Transverse colon (tissue), 4 donors: Measurements from ENCODE around the gene UBL4A. TPM values are rescaled to one million over a fixed set of nuclear protein-coding genes. Genes with fewer than 3 reads are reported as not detected.

Experiments
- DNase-seq: peaks from one replicate; pipeline ENCODE4 v3.0.0-alpha.2; 2019
- H3K27ac ChIP-seq, 4 donors: fragments of 200-600 bp; sonication (generic); 2 replicates each; pipeline ENCODE4 v1.5.1; 2016 to 2018; ENCODE audit warnings: inconsistent platforms in 4 of 4
- H3K27me3 ChIP-seq: fragments of 200-600 bp; sonication (generic); 2 replicates; pipeline ENCODE4 v1.5.1; 2017; ENCODE audit warnings: inconsistent platforms
- H3K36me3 ChIP-seq, 4 donors: fragments of 200-600 bp; sonication (generic); 2 replicates each; pipeline ENCODE4 v1.5.1; 2017 to 2019; ENCODE audit warnings: inconsistent platforms in 4 of 4
- H3K4me1 ChIP-seq, 4 donors: fragments of 200-600 bp; sonication (generic); 2 replicates each; pipeline ENCODE4 v1.5.1; 2017 to 2020; ENCODE audit warnings: inconsistent platforms in 4 of 4
- H3K4me3 ChIP-seq, 4 donors: fragments of 200-600 bp; sonication (generic); 1 replicate in 1 of 4; 2 replicates in 3 of 4; pipeline versions ENCODE4 v1.5.1 to v1.6.1; 2017 to 2019; ENCODE audit warnings: inconsistent platforms in 4 of 4
- H3K9me3 ChIP-seq, 2 donors: fragments of 200-600 bp; sonication (generic); 2 replicates each; pipeline ENCODE4 v1.5.1; 2017 to 2019; ENCODE audit warnings: inconsistent platforms in 2 of 2
- EP300 ChIP-seq: sonication (generic); formaldehyde crosslinking; IDR thresholded peaks from one replicate; pipeline ENCODE4 v1.6.1; 2017; ENCODE audit warnings: antibody characterized with exemption, low read depth
- POLR2A ChIP-seq: fragments of 450-650 bp; IDR thresholded peaks from one replicate; pipeline ENCODE4 v1.6.1; 2016; ENCODE audit warnings: antibody characterized with exemption, mild to moderate bottlenecking, moderate library complexity
- POLR2AphosphoS5 ChIP-seq, 3 donors: sonication (generic); formaldehyde crosslinking; IDR thresholded peaks; one replicate each; pipeline ENCODE4 v1.6.1; 2016; ENCODE audit warnings: antibody characterized with exemption in 3 of 3
- WGBS, 2 donors: methylation state at CpG; one replicate each; pipeline ENCODE4 v1.1.5; 2018; ENCODE audit warnings: low coverage in 1 of 2; 5-methylcytosine and 5-hydroxymethylcytosine counted together
- in situ Hi-C, 4 donors: fragments of 200-750 bp; cut with MboI; loops; one replicate each; pipeline versions ENCODE4 v1.15.0 to v1.15.1; 2017; ENCODE audit warnings: low sequenced_read_pairs in 3 of 4, low pct_ligation_motif_present in 1 of 4, low pct_unique_long_range_greater_than_20kb in 1 of 4
- intact Hi-C: fragments of 100-400 bp; cut with DNase I; formaldehyde crosslinking; loops from one replicate; pipeline ENCODE4 v1.15.1; 2023; ENCODE audit warnings: low total_unique reads
- total RNA-seq, 4 donors: library from RNA; depleted of rRNA; stranded (reverse); fragments of >200 nt; gene quantifications; one replicate each; pipeline ENCODE4 v1.1.0, GENCODE V29; 2016
- TF ChIP-seq, protein P1 (sequence below), 5 experiments: fragments of 200-600 bp in 3 of 5; fragments of 450-650 bp in 2 of 5; sonication (generic) in 3 of 5; IDR thresholded peaks; 1 replicate in 2 of 5; 2 replicates in 3 of 5; pipeline ENCODE4 v1.5.1; 2016 to 2017; ENCODE audit warnings: antibody characterized with exemption in 5 of 5, inconsistent platforms in 3 of 5, mild to moderate bottlenecking in 2 of 5, moderate library complexity in 1 of 5

UBL4A gene
- total RNA-seq, 4 donors from 2014 or later: 19.9 to 50.7 (median 42.7) TPM

DNA sequence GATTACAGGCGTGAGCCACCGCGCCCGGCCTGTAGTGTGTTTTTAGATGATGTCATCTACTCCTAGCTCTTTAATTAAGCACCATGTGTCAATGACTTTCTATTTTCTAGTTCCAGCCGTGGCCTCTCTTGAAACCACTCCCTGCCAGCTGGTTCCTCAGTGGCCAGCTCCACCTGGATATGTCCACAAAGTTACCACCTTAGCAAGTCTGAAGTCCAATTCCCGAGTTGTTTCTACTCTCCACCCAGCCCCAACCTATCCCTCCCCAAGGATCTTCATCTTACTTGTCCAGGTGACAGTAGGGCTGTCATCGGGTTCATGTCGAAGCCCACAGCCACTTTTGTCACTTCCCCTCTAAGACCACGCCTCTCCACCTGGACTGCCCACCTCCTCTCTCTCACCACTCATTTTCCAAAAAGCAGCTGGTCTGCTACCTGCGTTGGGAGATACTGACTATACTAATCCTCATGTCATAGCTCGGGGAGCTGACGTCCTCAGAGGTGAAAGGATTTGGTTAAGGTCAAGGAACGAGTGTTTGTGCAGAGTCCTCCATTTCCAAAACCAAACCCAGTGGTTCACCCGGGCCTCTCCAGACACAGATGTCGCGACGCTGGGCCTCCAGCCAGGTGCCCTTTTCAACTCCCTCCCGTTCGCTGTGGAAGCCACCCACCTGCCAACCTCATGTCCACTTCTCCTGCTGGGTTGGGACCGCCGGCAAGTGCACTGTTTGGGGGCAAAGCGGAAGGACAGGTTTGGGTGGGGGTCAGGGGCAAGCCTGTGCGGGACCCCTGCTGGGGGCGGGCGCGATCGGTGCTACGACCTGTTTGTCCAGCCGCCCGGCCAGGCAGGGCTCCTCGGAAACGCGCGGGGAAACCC is 28.9 kb upstream of the UBL4A start:
- Histone ChIP-seq H3K27me3 (no peaks in the 10 kb centered on the region), H3K4me1 (peaks cover 5 to 24% (median 12%) of the 10 kb centered on the region in 4 donors), H3K9me3 (no peaks in the 10 kb centered on the region), H3K27ac (peak overlapping the region; percentile 93 to 98 (median 96)), H3K4me3 (peak overlapping the region; percentile 57 to 78 (median 62)), H3K36me3 (no peaks in the 10 kb centered on the region)
- DNase-seq: peak; percentile 63
- in situ Hi-C loops: no loop called here
- TF ChIP-seq POLR2AphosphoS5 (IDR thresholded peaks at IDR 0.05) (peak; percentile 32 to 75 (median 59)), POLR2A (peak; percentile 64), EP300 (no peak)
- TF ChIP-seq, protein P1, sequence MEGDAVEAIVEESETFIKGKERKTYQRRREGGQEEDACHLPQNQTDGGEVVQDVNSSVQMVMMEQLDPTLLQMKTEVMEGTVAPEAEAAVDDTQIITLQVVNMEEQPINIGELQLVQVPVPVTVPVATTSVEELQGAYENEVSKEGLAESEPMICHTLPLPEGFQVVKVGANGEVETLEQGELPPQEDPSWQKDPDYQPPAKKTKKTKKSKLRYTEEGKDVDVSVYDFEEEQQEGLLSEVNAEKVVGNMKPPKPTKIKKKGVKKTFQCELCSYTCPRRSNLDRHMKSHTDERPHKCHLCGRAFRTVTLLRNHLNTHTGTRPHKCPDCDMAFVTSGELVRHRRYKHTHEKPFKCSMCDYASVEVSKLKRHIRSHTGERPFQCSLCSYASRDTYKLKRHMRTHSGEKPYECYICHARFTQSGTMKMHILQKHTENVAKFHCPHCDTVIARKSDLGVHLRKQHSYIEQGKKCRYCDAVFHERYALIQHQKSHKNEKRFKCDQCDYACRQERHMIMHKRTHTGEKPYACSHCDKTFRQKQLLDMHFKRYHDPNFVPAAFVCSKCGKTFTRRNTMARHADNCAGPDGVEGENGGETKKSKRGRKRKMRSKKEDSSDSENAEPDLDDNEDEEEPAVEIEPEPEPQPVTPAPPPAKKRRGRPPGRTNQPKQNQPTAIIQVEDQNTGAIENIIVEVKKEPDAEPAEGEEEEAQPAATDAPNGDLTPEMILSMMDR (IDR thresholded peaks at IDR 0.05): no peak
- WGBS, 2 donors: 27 to 49% methylated on average over 3 to 22 of the region's 34 CpGs
- intact Hi-C loops: no loop called here

DNA sequence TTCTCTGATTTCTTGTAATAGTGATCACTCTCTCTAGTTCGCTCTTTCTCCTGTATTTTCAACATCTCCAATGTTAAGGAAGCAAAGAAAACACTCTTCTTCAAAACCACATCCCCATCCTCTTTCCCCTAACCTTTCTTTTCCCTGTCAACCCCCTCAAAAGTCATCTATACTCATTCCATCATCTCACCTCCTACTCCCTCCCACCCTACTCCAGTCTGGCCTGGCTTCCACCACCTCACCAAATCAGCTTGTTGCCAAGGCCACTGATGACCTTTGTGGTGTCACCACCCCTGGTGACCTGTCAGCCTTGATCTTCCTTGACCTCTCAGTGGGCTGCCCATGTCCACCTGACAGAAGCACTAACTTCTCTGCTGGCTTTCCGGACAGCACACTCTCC is 27.3 kb upstream of the UBL4A start:
- no peaks in the 10 kb centered on the region for H3K36me3 ChIP-seq
- no peak overlapping the region for H3K4me3 ChIP-seq
- peaks cover 5 to 24% (median 12%) of the 10 kb centered on the region in 4 donors for H3K4me1 ChIP-seq
- H3K9me3 ChIP-seq: no peaks in the 10 kb centered on the region
- H3K27me3 ChIP-seq: no peaks in the 10 kb centered on the region
- WGBS, 2 donors: 91 to 100% methylated on average over 1 to 2 of the region's 2 CpGs
- TF ChIP-seq POLR2AphosphoS5 (IDR thresholded peaks at IDR 0.05): no peak
- TF ChIP-seq POLR2A: no peak
- TF ChIP-seq EP300: no peak
- TF ChIP-seq, protein P1 (IDR thresholded peaks at IDR 0.05): no peak
- DNase-seq: no peak
- in situ Hi-C loops: no loop called here
- no peak overlapping the region for H3K27ac ChIP-seq
- intact Hi-C loops: no loop called here

DNA sequence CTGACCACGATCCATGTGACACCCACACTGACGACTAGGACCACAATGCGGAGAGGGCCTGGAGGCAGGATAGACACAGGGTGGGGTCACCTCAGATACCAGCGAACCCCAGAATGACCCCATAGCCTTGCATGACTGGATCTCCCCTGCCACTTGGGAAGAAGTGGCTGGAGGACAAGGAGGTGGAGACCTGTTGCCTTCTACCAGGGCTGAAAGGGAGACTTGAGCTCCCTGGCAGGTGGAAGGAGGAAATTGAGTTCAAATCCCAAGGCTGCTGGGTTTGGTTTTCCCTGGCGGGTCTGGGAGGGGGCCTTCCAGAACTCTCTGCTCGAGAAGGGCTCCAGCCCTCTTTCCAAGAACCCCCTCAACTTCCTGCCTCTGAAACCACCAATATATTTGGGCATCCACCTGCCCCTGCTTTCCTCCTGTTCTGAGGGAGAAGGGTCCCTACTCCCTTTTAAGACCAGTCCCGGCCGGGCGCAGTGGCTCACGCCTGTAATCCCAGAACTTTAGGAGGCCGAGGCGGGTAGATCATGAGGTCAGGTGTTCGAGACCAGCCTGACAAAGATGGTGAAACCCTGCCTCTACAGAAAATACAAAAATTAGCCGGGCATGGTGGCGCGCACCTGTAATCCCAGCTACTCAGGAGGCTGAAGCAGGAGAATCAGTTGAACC is 26.6 kb upstream of the UBL4A start:
- no peaks in the 10 kb centered on the region for H3K27me3 ChIP-seq
- 89% methylated on average over 16 of the region's 16 CpGs; no CpG with 5 or more reads in 1 of the 2 donors for WGBS, 2 donors
- H3K27ac ChIP-seq: no peak overlapping the region
- DNase-seq: no peak
- TF ChIP-seq EP300: no peak
- intact Hi-C loops (no loop called here), in situ Hi-C loops (no loop called here)
- H3K4me3 ChIP-seq: no peak overlapping the region
- H3K4me1 ChIP-seq: peaks cover 5 to 21% (median 11%) of the 10 kb centered on the region in 4 donors
- no peaks in the 10 kb centered on the region for H3K36me3 ChIP-seq
- no peaks in the 10 kb centered on the region for H3K9me3 ChIP-seq

DNA sequence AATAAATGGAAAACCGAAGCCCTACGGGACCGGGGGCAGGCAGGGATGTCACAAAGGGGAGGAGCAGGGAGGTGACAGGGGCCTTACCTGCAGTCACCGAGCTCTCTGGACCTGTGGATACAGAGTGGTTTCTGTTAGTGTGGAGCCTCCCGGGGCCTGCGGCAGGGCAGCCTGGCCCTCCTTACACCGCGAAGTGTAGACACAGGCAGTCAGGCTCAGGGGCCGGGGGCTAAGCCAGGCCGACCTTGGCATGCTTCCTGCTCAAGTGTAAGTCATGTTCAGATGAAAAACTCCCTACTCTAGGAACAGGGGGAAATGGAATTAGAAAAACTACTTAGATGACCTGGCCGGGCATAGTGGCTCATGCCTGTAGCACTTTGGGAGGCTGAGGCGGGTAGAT is 25.3 kb upstream of the UBL4A start:
- H3K36me3 ChIP-seq: no peaks in the 10 kb centered on the region
- in situ Hi-C loops: no loop called here

More for the DNA sequence above, 25.3 kb upstream of the UBL4A start:
- H3K27ac ChIP-seq: no peak overlapping the region
- no peaks in the 10 kb centered on the region for H3K27me3 ChIP-seq
- H3K9me3 ChIP-seq: no peaks in the 10 kb centered on the region
- DNase-seq: no peak
- intact Hi-C loops: no loop called here
- H3K4me1 ChIP-seq: peaks cover 0 to 8% (median 2%) of the 10 kb centered on the region in 4 donors
- TF ChIP-seq, protein P1 (IDR thresholded peaks at IDR 0.05): no peak
- TF ChIP-seq EP300 (no peak), POLR2AphosphoS5 (IDR thresholded peaks at IDR 0.05) (no peak), POLR2A (no peak)
- 82% methylated on average over 12 of the region's 12 CpGs; no CpG with 5 or more reads in 1 of the 2 donors for WGBS, 2 donors
- no peak overlapping the region for H3K4me3 ChIP-seq
